ENCODE measurements around the gene ARL5A. TPM values are rescaled to one million over a fixed set of nuclear protein-coding genes. Genes with fewer than 3 reads are reported as not detected.

The ARL5A gene
- total and polyA plus RNA-seq, 2 donors (not counting 1 experiment from before 2014, with no cell fraction given), result 29.8 to 40.3 TPM

DNA sequence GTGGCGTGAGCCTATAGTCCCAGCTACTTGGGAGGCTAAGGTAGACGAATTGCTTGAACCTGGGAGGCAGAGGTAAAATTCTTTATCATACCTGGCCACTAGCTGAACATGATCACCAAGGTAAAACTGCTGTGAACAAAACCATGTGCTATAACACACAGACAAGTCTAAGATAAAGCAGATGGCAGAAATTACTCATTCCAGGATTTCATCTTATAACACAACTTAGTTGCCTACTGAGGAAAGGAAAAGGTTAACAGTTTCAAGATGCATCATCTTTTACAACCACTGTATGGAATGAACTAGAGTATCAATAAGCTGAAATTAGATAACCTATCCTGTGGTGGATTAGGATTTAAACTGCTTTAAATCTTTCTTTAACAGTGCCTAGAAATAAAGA is 8.3 kb downstream of the ARL5A start:
- Histone ChIP-seq H3K9ac (ENCODE audit: insufficient read depth, low read length) (no peak overlapping the region), H3K27me3 (ENCODE audit: control insufficient read depth, insufficient read depth, low read length) (no peaks in the 10 kb centered on the region), H3K36me3 (ENCODE audit: control insufficient read depth, insufficient read depth, low read length) (no peaks in the 10 kb centered on the region), H3K79me2 (ENCODE audit: control insufficient read depth, insufficient read depth, low read length) (peaks cover 59% of the 10 kb centered on the region), H3K4me3 (replicated peaks in 1 of 4; ENCODE audit: control extremely low read depth in 1 of 4, insufficient read depth in 1 of 4, low read depth in 3 of 4, low read length in 4 of 4) (no peak overlapping the region), H2AFZ (ENCODE audit: low read length) (no peak overlapping the region), H4K20me1 (ENCODE audit: control insufficient read depth, extremely low read depth, insufficient read depth, low read length) (no peaks in the 10 kb centered on the region), H3K4me1 (ENCODE audit: control insufficient read depth, extremely low read depth, insufficient read depth, low read length) (peaks cover 4% of the 10 kb centered on the region), H3K4me2 (ENCODE audit: extremely low read depth, insufficient read depth, low read length) (no peak overlapping the region), H3K27ac (ENCODE audit: insufficient read depth, low read length) (no peak overlapping the region), H3K9me3 (ENCODE audit: control insufficient read depth, insufficient read depth, low read depth, low read length) (no peaks in the 10 kb centered on the region)
- DNase-seq (ENCODE audit: low read depth in 2 of 2), result no peak
- no peak for TF ChIP-seq EZH2 (IDR thresholded peaks at IDR 0.05; ENCODE audit: low read length, missing control alignments)
- TF ChIP-seq CTCF (conservative IDR thresholded peaks at IDR 0.05 in 1 of 2, IDR thresholded peaks at IDR 0.05 in 1 of 2; ENCODE audit: low read depth in 1 of 2, low read length in 2 of 2), result no peak

GRCh38 chr2:151817929-151818328 is 10.3 kb downstream of the ARL5A start:
- Histone ChIP-seq H3K27me3 (ENCODE audit: control insufficient read depth, insufficient read depth, low read length) (no peaks in the 10 kb centered on the region), H3K4me3 (replicated peaks in 1 of 4; ENCODE audit: control extremely low read depth in 1 of 4, insufficient read depth in 1 of 4, low read depth in 3 of 4, low read length in 4 of 4) (no peak overlapping the region), H3K9me3 (ENCODE audit: control insufficient read depth, insufficient read depth, low read depth, low read length) (no peaks in the 10 kb centered on the region), H4K20me1 (ENCODE audit: control insufficient read depth, extremely low read depth, insufficient read depth, low read length) (no peaks in the 10 kb centered on the region), H3K4me2 (ENCODE audit: extremely low read depth, insufficient read depth, low read length) (no peak overlapping the region), H3K27ac (ENCODE audit: insufficient read depth, low read length) (no peak overlapping the region), H3K9ac (ENCODE audit: insufficient read depth, low read length) (no peak overlapping the region), H3K36me3 (ENCODE audit: control insufficient read depth, insufficient read depth, low read length) (no peaks in the 10 kb centered on the region), H2AFZ (ENCODE audit: low read length) (no peak overlapping the region), H3K79me2 (ENCODE audit: control insufficient read depth, insufficient read depth, low read length) (peaks cover 47% of the 10 kb centered on the region), H3K4me1 (ENCODE audit: control insufficient read depth, extremely low read depth, insufficient read depth, low read length) (no peaks in the 10 kb centered on the region)
- no peak for DNase-seq (ENCODE audit: low read depth in 2 of 2)
- TF ChIP-seq CTCF (conservative IDR thresholded peaks at IDR 0.05 in 1 of 2, IDR thresholded peaks at IDR 0.05 in 1 of 2; ENCODE audit: low read depth in 1 of 2, low read length in 2 of 2) (no peak), EZH2 (IDR thresholded peaks at IDR 0.05; ENCODE audit: low read length, missing control alignments) (no peak)

DNA sequence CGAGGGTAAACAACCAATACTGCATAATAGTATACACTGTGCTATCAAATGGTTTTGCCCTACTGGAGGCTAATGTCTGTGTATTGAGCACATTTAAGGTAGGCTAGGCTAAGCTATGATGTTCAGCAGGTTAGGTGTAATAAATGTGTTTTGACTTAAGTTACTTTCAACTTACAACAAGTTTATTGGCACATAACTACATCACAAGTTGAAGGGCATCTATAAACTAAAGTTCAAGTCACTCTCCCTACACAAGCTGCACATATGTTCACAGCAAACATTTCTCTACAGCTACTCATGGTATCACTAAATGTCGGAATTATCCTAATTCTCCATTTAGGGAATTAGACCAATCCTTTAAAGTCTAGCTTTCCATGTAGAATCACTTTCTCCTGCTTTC is 11.4 kb downstream of the ARL5A start:
- no peak for DNase-seq (ENCODE audit: low read depth in 2 of 2)
- H3K36me3 ChIP-seq (ENCODE audit: control insufficient read depth, insufficient read depth, low read length), result no peaks in the 10 kb centered on the region
- TF ChIP-seq EZH2 (IDR thresholded peaks at IDR 0.05; ENCODE audit: low read length, missing control alignments), result no peak
- no peak for TF ChIP-seq CTCF (conservative IDR thresholded peaks at IDR 0.05 in 1 of 2, IDR thresholded peaks at IDR 0.05 in 1 of 2; ENCODE audit: low read depth in 1 of 2, low read length in 2 of 2)

More for the DNA sequence above, 11.4 kb downstream of the ARL5A start:
- no peak overlapping the region for H3K9ac ChIP-seq (ENCODE audit: insufficient read depth, low read length)
- H3K9me3 ChIP-seq (ENCODE audit: control insufficient read depth, insufficient read depth, low read depth, low read length), result no peaks in the 10 kb centered on the region
- no peak overlapping the region for H2AFZ ChIP-seq (ENCODE audit: low read length)
- peaks cover 38% of the 10 kb centered on the region for H3K79me2 ChIP-seq (ENCODE audit: control insufficient read depth, insufficient read depth, low read length)
- H3K4me3 ChIP-seq (replicated peaks in 1 of 4; ENCODE audit: control extremely low read depth in 1 of 4, insufficient read depth in 1 of 4, low read depth in 3 of 4, low read length in 4 of 4), result no peak overlapping the region
- H3K4me2 ChIP-seq (ENCODE audit: extremely low read depth, insufficient read depth, low read length), result no peak overlapping the region
- no peaks in the 10 kb centered on the region for H3K27me3 ChIP-seq (ENCODE audit: control insufficient read depth, insufficient read depth, low read length)
- H4K20me1 ChIP-seq (ENCODE audit: control insufficient read depth, extremely low read depth, insufficient read depth, low read length), result no peaks in the 10 kb centered on the region
- H3K27ac ChIP-seq (ENCODE audit: insufficient read depth, low read length), result no peak overlapping the region
- H3K4me1 ChIP-seq (ENCODE audit: control insufficient read depth, extremely low read depth, insufficient read depth, low read length), result no peaks in the 10 kb centered on the region

Measured in fibroblast of lung (primary cell).